RWPE1 (cell line): ENCODE measurements around the gene NDUFS7.

Source experiments
- CTCF ChIA-PET: fragments of 350-600 bp; sonication (Branson Sonifier 250); formaldehyde crosslinking; extraction: SDS; loops from one replicate; lab custom pipeline; 2021; lab: Yijun Ruan, JAX
- POLR2A ChIA-PET: fragments of 400-600 bp; formaldehyde crosslinking; extraction: SDS; loops from one replicate; lab custom pipeline; 2020; ENCODE audit warnings: antibody characterized with exemption; ENCODE audit not compliant: low non-redundant PET; lab: Yijun Ruan, JAX
- DNase-seq: peaks from one replicate; pipeline ENCODE4 v3.0.0; 2012; ENCODE audit warnings: low spot score
- H3K27ac ChIP-seq: fragments of 450-650 bp; 2 replicates; pipeline ENCODE4 v1.5.1; 2017
- CTCF ChIP-seq: fragments of 450-650 bp; conservative IDR thresholded peaks from 2 replicates; pipeline ENCODE4 v1.5.1; 2017; ENCODE audit warnings: low read depth, mild to moderate bottlenecking

NDUFS7 gene

DNA sequence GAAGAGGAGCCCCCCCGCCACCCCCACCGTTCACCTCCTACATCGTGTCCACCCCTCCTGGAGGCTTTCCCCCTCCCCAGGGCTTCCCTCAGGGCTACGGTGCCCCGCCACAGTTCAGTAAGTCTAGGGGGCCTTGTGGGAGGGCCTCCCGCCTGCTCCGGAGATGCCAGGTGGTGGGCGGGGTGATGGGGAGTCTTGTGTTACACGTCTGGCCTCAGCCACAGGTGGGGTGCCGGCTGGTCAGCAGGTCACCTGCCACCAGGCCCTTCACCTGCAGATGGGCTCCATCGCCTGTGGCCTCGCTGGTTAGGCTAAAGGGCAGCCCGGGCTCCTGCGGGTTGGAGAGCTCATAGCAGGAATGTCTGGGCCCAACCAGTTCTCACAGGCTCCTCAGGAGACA is 46.5 kb downstream of the NDUFS7 start:
- peak overlapping the region; percentile 72 for H3K27ac ChIP-seq
- ChIA-PET POLR2A (no interaction called here), CTCF (interaction anchor here (0.6 kb wide), 1 partner anchor 151 kb away, joined by 4 read pairs; no protein-coding TSS in a partner anchor)
- no peak for TF ChIP-seq CTCF
- no peak for DNase-seq

- POLR2A ChIA-PET: no interaction called here
- no peak for TF ChIP-seq CTCF
Observed at GRCh38 chr19:1431759-1432506, 48.2 kb downstream of the NDUFS7 start.

GRCh38 chr19:1432507-1432887 is 48.8 kb downstream of the NDUFS7 start:
- CTCF ChIA-PET: interaction anchor here (1.0 kb wide), 1 partner anchor 20 kb away, joined by 3 read pairs; no protein-coding TSS in a partner anchor
- TF ChIP-seq CTCF: no peak
- H3K27ac ChIP-seq: peak overlapping the region; percentile 82
- no peak for DNase-seq
- POLR2A ChIA-PET: no interaction called here

More at GRCh38 chr19:1431759-1432506, 48.2 kb downstream of the NDUFS7 start:
- CTCF ChIA-PET: interaction anchor here (0.6 to 1.0 kb wide), 2 partner anchors 19 to 209 kb away, joined by 3 read pairs; no protein-coding TSS in a partner anchor
- H3K27ac ChIP-seq: peak overlapping the region; percentile 82
- no peak for DNase-seq

DNA sequence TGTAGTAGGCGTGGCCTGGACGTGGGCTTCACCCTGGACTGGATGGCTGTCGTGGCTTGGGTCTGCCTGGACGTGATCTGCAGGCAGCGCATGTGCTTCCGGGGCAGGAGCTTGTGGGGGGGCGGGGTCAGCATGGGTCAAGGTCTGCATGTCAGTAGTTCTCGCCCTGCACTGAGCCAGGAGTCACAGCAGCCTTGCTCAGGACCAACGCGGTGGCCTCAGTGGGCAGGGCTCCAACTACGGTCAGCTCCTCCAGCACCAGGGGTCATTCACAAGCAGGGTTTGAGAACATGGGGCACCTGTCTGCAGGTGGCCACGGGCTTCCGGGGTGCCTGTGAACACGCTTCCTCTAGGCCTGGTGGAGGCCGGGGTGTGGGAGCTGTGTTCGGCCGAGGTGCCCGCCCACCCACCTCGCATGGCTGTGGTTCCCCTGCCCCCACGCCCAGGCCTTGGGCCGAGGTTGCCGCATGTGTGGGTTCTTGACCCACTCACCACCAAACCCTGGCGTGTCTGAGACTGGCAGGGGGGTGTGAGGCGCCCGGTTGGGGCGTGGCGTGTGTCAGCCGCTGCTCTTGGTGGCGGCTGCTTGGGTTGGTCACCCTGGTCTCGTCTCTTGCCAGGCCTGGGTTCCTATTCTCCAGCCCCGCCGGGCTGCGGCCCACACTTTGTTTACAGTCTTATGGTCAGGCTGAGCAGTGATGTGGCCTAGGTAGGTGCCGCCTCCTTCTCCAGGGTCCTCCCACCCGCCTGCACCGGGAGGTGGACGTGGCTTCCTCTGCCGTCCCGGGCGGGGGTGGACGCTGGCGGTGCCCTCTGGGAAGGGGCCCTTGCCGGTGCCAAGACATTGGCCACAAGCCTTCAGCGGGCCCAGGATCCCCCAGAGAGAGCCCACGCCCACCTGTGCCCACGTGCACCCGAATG is 49.7 kb downstream of the NDUFS7 start:
- peak overlapping the region; percentile 82 for H3K27ac ChIP-seq
- CTCF ChIA-PET: interaction anchor here (1.0 kb wide), 1 partner anchor 21 kb away, joined by 3 read pairs; no protein-coding TSS in a partner anchor

GRCh38 chr19:1434040-1434366 is 50.3 kb downstream of the NDUFS7 start:
- H3K27ac ChIP-seq: peak overlapping the region; percentile 82
- ChIA-PET POLR2A (no interaction called here), CTCF (no interaction called here)
- DNase-seq: no peak
- no peak for TF ChIP-seq CTCF

More for the DNA sequence above, 49.7 kb downstream of the NDUFS7 start:
- DNase-seq: no peak
- POLR2A ChIA-PET: no interaction called here
- no peak for TF ChIP-seq CTCF

GRCh38 chr19:1434577-1435060 is 50.9 kb downstream of the NDUFS7 start:
- DNase-seq: no peak
- peak overlapping the region; percentile 82 for H3K27ac ChIP-seq
- no peak for TF ChIP-seq CTCF
- ChIA-PET POLR2A (no interaction called here), CTCF (interaction anchor here (0.7 kb wide), 1 partner anchor 411 kb away, joined by 3 read pairs; no protein-coding TSS in a partner anchor)
